ENCODE data around the gene SBSN.
"Not testable (repeated sequence)": the region's sequence is repeated elsewhere in the genome, so short reads cannot be mapped to it uniquely, and the experiment has no call there.

Gene SBSN

GRCh38 chr19:35502751-35503150, 25.4 kb downstream of the SBSN start:
- no peak for DNase-seq

GRCh38 chr19:35501684-35502083, 26.4 kb downstream of the SBSN start:
- no peak for DNase-seq

GRCh38 chr19:35500611-35501010, 27.5 kb downstream of the SBSN start:
- no peak for DNase-seq

GRCh38 chr19:35498984-35499527, 29.1 kb downstream of the SBSN start:
- DNase-seq = no peak

GRCh38 chr19:35498220-35498619, 29.9 kb downstream of the SBSN start:
- DNase-seq = no peak

GRCh38 chr19:35497406-35497805, 30.7 kb downstream of the SBSN start:
- DNase-seq = no peak

GRCh38 chr19:35495107-35496064, 32.7 kb downstream of the SBSN start:
- DNase-seq = peak; percentile 83

- DNase-seq = no peak
Measured at GRCh38 chr19:35493971-35494370, 34.1 kb downstream of the SBSN start.

- DNase-seq = no peak
Measured at GRCh38 chr19:35491836-35492360, 36.2 kb downstream of the SBSN start.

- DNase-seq = no peak
Measured at GRCh38 chr19:35490364-35490763, 37.7 kb downstream of the SBSN start, which contains the start of gene KRTDAP. TSS of gene KRTDAP (minus strand) at chr19:35490464. CDS start at chr19:35490442, 22 bp downstream.

GRCh38 chr19:35488677-35489076, 39.4 kb downstream of the SBSN start:
- no peak for DNase-seq

GRCh38 chr19:35487656-35488182, 40.4 kb downstream of the SBSN start:
- DNase-seq = no peak

GRCh38 chr19:35486268-35486708, 41.8 kb downstream of the SBSN start:
- DNase-seq = no peak

GRCh38 chr19:35484252-35485036, 43.7 kb downstream of the SBSN start:
- no peak for DNase-seq

- DNase-seq = no peak
Measured at GRCh38 chr19:35483089-35483488, 45.0 kb downstream of the SBSN start.

GRCh38 chr19:35478794-35479677, 49.1 kb downstream of the SBSN start:
- DNase-seq = no peak

- DNase-seq = no peak
Measured at GRCh38 chr19:35476149-35476548, 52.0 kb downstream of the SBSN start.

GRCh38 chr19:35474594-35474993, 53.5 kb downstream of the SBSN start:
- not testable (repeated sequence) for DNase-seq

- DNase-seq = no peak
Measured at GRCh38 chr19:35474104-35474503, 54.0 kb downstream of the SBSN start.

All from activated naive CD4-positive, alpha-beta T cell treated with anti-CD3 and anti-CD28 coated beads, Interleukin-2, amount 50 U/mL, for 16 hours (primary cell).